GM19438 (cell line): Measurements from ENCODE around the gene MSS51.

ENCODE experiments used
- ATAC-seq: cut with Tn5 transposase; IDR thresholded peaks from one replicate; pipeline ENCODE4 v1.9.1; 2021; ENCODE audit warnings: low read depth; ENCODE audit not compliant: unreplicated experiment

MSS51 gene

GRCh38 chr10:73433538-73433867 lies at the start of gene MSS51:
TSS of gene MSS51 (minus strand) at chr10:73433561. CDS start at chr10:73428284, 5,277 bp downstream.
- ATAC-seq: no peak

DNA sequence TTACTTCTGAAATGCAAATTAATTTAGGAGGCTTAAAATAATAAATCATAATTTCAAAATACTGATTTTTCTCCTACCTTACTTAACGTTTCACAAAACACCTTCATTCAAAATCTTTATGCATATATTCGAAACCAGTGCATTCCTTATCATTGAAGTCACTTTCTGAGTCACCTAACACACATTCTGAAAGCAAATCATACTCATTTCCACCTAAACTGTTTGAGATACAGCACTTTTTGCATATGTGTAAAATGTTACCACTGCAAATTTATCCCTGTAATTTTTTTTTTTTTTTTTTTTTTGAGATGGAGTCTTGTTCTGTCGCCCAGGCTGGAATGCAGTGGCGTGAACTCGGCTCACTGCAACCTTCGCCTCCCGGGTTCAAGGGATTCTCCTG lies 46.8 kb upstream of the MSS51 start:
- ATAC-seq: no peak

GRCh38 chr10:73478636-73479035 lies 45.3 kb upstream of the MSS51 start:
- no peak for ATAC-seq

GRCh38 chr10:73471226-73471625 lies 37.9 kb upstream of the MSS51 start:
- no peak for ATAC-seq

GRCh38 chr10:73469579-73469978 lies 36.2 kb upstream of the MSS51 start:
- no peak for ATAC-seq

GRCh38 chr10:73467206-73467605 lies 33.8 kb upstream of the MSS51 start:
- ATAC-seq: no peak

DNA sequence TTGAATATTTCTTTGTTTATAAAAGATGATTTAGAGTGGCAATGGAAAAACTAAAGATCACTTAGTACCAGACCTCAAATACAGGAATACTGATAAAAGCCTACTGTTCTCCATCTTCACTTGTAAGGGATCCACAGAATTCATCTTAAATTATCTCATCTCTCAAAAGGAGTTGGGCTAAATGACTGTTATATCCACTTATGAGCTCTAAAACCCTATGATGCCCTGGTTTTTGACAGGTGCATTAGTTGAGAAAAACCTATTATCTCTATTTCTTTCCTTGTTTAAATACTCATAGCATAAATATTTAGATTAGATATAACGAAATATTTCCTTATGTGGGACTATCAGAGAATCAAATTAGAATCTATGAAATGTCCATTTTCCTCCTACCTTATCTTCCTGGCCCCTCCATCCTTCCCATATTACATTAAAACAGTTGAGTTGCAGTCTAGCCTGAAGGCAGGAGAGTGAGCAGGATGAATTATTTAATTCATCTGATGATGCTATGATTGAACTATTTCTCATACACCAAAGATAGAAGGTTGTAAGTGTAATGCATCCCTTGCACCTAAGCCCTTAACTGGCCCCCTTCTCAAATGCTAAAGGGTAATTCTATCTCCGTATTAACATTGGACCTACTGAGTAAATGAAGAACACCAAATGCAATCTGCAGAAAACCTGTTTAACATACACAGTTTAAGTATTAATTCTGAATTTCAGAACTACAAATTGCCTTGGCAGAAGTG lies 32.8 kb upstream of the MSS51 start:
- no peak for ATAC-seq

DNA sequence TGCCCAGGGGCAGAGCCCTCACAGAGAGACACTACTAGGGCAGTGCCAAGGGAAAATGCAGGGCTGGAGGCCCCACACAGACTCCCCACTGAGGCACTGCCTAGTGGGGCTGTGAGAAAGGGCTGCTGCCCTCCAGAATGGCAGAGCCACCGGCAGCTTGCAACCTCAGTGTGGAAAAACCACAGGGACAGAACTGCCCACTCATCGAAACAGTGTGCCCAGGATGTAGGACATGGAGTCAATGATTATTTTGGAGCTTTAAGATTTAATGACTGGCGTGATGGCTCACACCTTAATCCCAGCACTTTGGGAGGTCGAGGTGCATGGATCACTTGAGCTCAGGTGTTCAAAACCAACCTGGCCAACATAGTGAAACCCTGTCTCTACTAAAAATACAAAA lies 27.5 kb upstream of the MSS51 start:
- ATAC-seq: no peak

- no peak for ATAC-seq
Measured at GRCh38 chr10:73459683-73460314, 26.4 kb upstream of the MSS51 start.

- no peak for ATAC-seq
Measured at GRCh38 chr10:73456187-73456890, 23.0 kb upstream of the MSS51 start.

- no peak for ATAC-seq
Measured at GRCh38 chr10:73449113-73449512, 15.8 kb upstream of the MSS51 start.

GRCh38 chr10:73448384-73448783 lies 15.0 kb upstream of the MSS51 start:
- ATAC-seq: no peak

- no peak for ATAC-seq
Measured at GRCh38 chr10:73446926-73447325, 13.6 kb upstream of the MSS51 start.

DNA sequence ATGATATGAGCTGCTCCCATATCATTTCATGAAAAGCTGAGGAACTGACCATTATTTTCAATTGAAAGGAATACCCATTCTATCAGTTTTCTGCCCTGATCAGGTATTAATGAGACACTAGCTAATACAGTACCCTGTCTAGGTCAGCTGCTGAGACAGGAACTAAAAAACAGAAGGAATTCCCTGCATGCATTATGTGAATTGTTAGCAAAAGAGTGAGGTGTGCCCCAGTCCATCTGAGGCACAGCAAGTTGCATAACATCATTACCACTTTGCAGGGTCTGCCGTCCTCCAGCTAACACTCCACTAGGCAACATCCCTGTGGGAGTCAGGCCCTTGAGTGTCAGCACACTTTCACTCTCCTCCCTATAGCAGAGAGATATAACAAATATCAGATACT lies 11.1 kb upstream of the MSS51 start:
- ATAC-seq: no peak

- no peak for ATAC-seq
Measured at GRCh38 chr10:73439605-73440312, 6.4 kb upstream of the MSS51 start.

DNA sequence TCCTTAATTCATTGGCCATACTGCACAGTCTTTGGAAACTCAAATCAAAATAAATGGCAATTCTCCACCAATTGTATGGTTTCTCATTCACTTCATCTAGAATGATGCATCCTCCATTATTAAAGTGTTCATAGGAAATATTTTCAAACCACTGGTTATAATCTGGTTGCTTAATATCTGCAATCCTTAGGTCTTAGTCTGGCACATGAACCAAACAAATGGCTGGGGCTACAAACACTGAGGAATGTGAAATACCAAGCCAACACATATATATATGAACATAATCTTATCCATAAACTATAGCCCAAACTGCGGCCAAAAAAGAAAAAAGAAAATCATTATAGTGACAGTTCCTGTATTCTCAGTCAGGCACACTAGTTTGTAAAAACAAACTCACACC lies 5.7 kb upstream of the MSS51 start:
- ATAC-seq: no peak

- no peak for ATAC-seq
Measured at GRCh38 chr10:73432646-73433537, 469 bp downstream of the MSS51 start.

GRCh38 chr10:73426318-73426717 lies 7.0 kb downstream of the MSS51 start:
- no peak for ATAC-seq

DNA sequence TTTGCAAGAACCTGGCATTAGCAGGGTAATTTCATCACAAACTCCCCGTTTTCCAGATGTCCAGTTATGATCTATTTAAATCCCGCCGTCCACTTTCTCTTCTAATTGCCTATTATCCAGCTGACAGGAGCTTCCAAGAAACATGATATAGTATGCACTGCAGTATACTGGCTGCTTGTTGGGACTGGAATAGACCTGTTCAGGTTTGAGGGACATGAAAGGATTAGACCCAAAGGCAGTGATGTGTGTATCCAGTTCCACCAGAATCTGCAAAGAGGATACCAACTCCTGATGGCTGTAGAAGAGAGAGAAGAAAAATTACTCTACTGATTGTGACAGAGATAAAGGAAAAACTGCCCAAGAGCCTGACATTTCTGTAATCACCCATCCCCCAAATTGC lies 8.9 kb downstream of the MSS51 start:
- no peak for ATAC-seq

DNA sequence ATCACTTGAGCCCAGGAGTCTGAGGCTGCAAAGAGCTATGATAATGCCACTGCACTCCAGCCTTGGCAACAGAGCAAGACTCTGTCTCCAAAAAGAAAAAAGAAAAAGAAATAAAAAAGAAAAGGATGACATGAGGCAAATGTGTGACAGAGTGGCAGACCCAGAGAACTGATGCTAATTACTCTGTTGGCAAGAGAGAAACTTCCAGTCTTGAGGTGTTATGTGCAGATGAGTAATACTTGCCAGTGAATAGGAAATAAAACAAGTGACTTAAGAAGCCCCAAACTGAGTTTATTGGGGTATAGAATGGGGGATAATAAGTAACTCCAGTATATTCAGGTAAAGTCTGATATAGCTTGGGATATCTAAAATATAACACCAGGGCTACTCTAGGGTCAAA lies 10.1 kb downstream of the MSS51 start:
- ATAC-seq: no peak
